Measurements from ENCODE around the gene PHYH. TPM values are rescaled to one million over a fixed set of nuclear protein-coding genes. Genes with fewer than 3 reads are reported as not detected.

Gene PHYH
- total RNA-seq, 4 donors from 2014 or later: 4.1 to 14.2 (median 7.5) TPM

DNA sequence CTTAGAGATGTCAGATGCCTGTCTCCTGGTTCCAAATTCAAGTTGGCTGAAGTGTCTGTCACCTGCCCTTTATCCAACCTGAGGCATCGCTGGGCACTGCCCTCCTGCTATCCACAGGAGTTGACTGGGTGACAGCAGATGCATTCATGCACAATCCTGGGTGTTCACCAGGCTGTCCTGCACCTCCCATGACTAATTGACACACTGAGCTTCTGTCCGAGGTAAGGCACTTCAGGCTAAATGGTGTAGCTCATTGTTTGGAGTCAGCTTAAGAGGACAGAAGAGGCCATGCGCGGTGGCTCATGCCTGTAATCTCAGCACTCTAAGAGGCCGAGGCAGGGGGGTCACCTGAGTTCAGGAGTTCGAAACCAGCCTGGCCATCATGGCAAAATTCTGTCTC lies 68.1 kb downstream of the PHYH start:
- no peak for DNase-seq
- no peaks in the 10 kb centered on the region for H3K4me1 ChIP-seq
- WGBS, 2 donors: 71 to 80% methylated on average over 1 to 5 of the region's 6 CpGs
- H3K36me3 ChIP-seq: no peaks in the 10 kb centered on the region
- H3K9me3 ChIP-seq: no peaks in the 10 kb centered on the region
- H3K27me3 ChIP-seq: peaks cover 0 to 28% (median 0%) of the 10 kb centered on the region in 4 donors
- H3K27ac ChIP-seq: no peak overlapping the region
- intact Hi-C loops (cut with DNase I): no loop called here
- no peak overlapping the region for H3K4me3 ChIP-seq
- TF ChIP-seq POLR2A (IDR thresholded peaks at IDR 0.05): no peak
- TF ChIP-seq, protein P1, sequence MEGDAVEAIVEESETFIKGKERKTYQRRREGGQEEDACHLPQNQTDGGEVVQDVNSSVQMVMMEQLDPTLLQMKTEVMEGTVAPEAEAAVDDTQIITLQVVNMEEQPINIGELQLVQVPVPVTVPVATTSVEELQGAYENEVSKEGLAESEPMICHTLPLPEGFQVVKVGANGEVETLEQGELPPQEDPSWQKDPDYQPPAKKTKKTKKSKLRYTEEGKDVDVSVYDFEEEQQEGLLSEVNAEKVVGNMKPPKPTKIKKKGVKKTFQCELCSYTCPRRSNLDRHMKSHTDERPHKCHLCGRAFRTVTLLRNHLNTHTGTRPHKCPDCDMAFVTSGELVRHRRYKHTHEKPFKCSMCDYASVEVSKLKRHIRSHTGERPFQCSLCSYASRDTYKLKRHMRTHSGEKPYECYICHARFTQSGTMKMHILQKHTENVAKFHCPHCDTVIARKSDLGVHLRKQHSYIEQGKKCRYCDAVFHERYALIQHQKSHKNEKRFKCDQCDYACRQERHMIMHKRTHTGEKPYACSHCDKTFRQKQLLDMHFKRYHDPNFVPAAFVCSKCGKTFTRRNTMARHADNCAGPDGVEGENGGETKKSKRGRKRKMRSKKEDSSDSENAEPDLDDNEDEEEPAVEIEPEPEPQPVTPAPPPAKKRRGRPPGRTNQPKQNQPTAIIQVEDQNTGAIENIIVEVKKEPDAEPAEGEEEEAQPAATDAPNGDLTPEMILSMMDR (IDR thresholded peaks at IDR 0.05): no peak

- Histone ChIP-seq H3K4me3 (no peak overlapping the region), H3K9me3 (no peaks in the 10 kb centered on the region), H3K27me3 (peaks cover 0 to 25% (median 0%) of the 10 kb centered on the region in 4 donors), H3K4me1 (no peaks in the 10 kb centered on the region), H3K27ac (no peak overlapping the region), H3K36me3 (no peaks in the 10 kb centered on the region)
- TF ChIP-seq, protein P1 (IDR thresholded peaks at IDR 0.05): no peak
- TF ChIP-seq POLR2A (IDR thresholded peaks at IDR 0.05): no peak
- 55 to 65% methylated on average over 7 to 9 of the region's 9 CpGs for WGBS, 2 donors
- intact Hi-C loops (cut with DNase I): no loop called here
- no peak for DNase-seq
Observed at GRCh38 chr10:13231190-13231589, 68.7 kb downstream of the PHYH start.

Other genes with a start within 250 kb of the PHYH start
- 10 to 100 TPM; 23.3 to 46.9 (median 33.6) TPM for gene OPTN, start 199.9 kb downstream of the PHYH start, total RNA-seq
- 1 to 10 TPM; 2.3 to 9.2 (median 4.0) TPM for gene MCM10, start 138.5 kb downstream of the PHYH start, total RNA-seq
- gene UCMA, start 65.7 kb downstream of the PHYH start, total RNA-seq: not detected
- 10 to 100 TPM; 14.5 to 30.9 (median 26.2) TPM for gene SEPHS1, start 48.2 kb upstream of the PHYH start, total RNA-seq
- gene BEND7, start 228.9 kb upstream of the PHYH start, total RNA-seq: 1 to 10 TPM in 3 of 4 donors, under 1 TPM in 1; 0.70 to 6.7 (median 2.8) TPM

Measured in esophagus squamous epithelium (tissue), 5 donors.